Cardiac muscle cell (in vitro differentiated cells and primary cell): ENCODE data around the gene PAPPA2. TPM values are rescaled to one million over a fixed set of nuclear protein-coding genes. Genes with fewer than 3 reads are reported as not detected.
"Not testable (repeated sequence)": the region's sequence is repeated elsewhere in the genome, so short reads cannot be mapped to it uniquely, and the experiment has no call there.

Experiments
- DNase-seq, 2 donors: peaks; one replicate each; pipeline versions ENCODE4 v3.0.0 to v3.0.0-alpha.2; 2010 to 2017; ENCODE audit warnings: low read depth in 1 of 2, low spot score in 1 of 2
- H3K27ac ChIP-seq: fragments of 200-600 bp; sonication (generic); 2 replicates; pipeline ENCODE4 v1.5.1; 2016
- H3K27me3 ChIP-seq: fragments of 200-600 bp; sonication (generic); 2 replicates; pipeline ENCODE4 v1.6.0; 2016; ENCODE audit warnings: control low read depth
- H3K36me3 ChIP-seq: fragments of 200-600 bp; sonication (generic); 2 replicates; pipeline ENCODE4 v1.5.1; 2016; ENCODE audit warnings: control low read depth
- H3K4me1 ChIP-seq: fragments of 200-600 bp; sonication (generic); 2 replicates; pipeline ENCODE4 v1.8.1; 2017; ENCODE audit warnings: low read depth, mild to moderate bottlenecking, mixed run types
- H3K4me3 ChIP-seq: fragments of 200-600 bp; sonication (generic); 2 replicates; pipeline ENCODE4 v1.5.1; 2016; ENCODE audit warnings: mild to moderate bottlenecking
- H3K9me3 ChIP-seq: fragments of 200-600 bp; sonication (generic); 2 replicates; pipeline ENCODE4 v1.5.1; 2017; ENCODE audit warnings: low read depth, mild to moderate bottlenecking, control low read depth
- polyA plus RNA-seq: library from polyadenylated mRNA; unstranded; fragments of >200 nt; fragmentation: Nextera tagmentation; extraction: Ambion mirVana; gene quantifications from 2 replicates; pipeline ENCODE4 v1.2.1, GENCODE V29; 2016
- total RNA-seq: library from RNA; depleted of rRNA; stranded (reverse); fragments of >200 nt; gene quantifications from 2 replicates; pipeline ENCODE4 v1.2.3, GENCODE V29; 2016
- TF ChIP-seq, protein P1 (sequence below): IDR thresholded peaks from 2 replicates; pipeline ENCODE4 v1.5.1; 2012; ENCODE audit warnings: low read depth, mild to moderate bottlenecking, low read length

Gene PAPPA2
- total and polyA plus RNA-seq, 2 experiments from 2014 or later: 1.2 to 2.9 TPM

DNA sequence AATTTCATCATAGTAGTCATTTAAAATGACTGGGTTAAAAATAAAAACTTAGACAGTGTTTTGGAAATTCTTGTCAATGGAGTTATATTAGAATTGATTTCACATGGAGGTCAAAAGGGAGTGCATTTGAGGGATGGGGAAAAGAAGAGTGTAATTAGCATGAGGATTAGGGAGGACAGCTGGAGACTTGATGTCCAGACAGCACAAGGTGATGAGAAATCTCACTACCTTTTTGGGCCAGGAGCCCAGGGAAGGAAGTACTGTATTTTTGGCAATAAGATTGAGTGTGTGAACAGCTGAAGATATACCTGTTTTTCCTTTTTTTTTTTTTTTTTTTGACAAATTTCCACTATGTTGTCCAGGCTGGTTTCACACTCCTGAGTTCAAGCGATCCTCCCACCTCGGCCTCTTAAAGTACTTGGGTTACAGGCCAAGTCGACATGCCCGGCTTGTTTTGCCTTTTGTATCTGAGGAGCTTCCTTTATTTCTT is 163.6 kb downstream of the PAPPA2 start:
- no peaks in the 10 kb centered on the region for H3K27me3 ChIP-seq
- no peaks in the 10 kb centered on the region for H3K9me3 ChIP-seq
- H3K4me3 ChIP-seq: no peak overlapping the region
- no peaks in the 10 kb centered on the region for H3K36me3 ChIP-seq
- DNase-seq: no peak
- H3K4me1 ChIP-seq: no peaks in the 10 kb centered on the region
- TF ChIP-seq, protein P1, sequence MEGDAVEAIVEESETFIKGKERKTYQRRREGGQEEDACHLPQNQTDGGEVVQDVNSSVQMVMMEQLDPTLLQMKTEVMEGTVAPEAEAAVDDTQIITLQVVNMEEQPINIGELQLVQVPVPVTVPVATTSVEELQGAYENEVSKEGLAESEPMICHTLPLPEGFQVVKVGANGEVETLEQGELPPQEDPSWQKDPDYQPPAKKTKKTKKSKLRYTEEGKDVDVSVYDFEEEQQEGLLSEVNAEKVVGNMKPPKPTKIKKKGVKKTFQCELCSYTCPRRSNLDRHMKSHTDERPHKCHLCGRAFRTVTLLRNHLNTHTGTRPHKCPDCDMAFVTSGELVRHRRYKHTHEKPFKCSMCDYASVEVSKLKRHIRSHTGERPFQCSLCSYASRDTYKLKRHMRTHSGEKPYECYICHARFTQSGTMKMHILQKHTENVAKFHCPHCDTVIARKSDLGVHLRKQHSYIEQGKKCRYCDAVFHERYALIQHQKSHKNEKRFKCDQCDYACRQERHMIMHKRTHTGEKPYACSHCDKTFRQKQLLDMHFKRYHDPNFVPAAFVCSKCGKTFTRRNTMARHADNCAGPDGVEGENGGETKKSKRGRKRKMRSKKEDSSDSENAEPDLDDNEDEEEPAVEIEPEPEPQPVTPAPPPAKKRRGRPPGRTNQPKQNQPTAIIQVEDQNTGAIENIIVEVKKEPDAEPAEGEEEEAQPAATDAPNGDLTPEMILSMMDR: no peak
- no peak overlapping the region for H3K27ac ChIP-seq

DNA sequence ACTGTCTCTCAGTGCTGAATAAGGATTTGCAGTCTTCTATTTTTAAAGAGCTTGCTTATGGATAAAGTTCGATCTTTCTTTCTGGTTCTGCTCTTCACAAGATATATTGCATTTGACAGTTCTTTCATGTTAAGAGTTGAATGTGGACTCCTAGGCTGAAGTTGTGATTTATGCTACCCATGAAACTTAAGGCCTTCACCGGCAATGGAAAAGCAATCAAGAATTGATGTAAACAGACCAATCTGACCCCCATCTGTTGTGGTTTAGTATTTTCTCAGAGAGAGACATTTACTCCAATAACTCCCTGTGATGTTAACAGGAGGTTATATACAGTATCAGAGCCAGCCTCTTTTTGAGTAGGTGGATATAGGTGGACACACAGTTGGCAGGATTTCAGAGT is 165.8 kb downstream of the PAPPA2 start:
- Histone ChIP-seq H3K4me3 (no peak overlapping the region), H3K9me3 (no peaks in the 10 kb centered on the region), H3K36me3 (no peaks in the 10 kb centered on the region), H3K4me1 (no peaks in the 10 kb centered on the region), H3K27me3 (no peaks in the 10 kb centered on the region), H3K27ac (no peak overlapping the region)
- TF ChIP-seq, protein P1: no peak
- DNase-seq: no peak

DNA sequence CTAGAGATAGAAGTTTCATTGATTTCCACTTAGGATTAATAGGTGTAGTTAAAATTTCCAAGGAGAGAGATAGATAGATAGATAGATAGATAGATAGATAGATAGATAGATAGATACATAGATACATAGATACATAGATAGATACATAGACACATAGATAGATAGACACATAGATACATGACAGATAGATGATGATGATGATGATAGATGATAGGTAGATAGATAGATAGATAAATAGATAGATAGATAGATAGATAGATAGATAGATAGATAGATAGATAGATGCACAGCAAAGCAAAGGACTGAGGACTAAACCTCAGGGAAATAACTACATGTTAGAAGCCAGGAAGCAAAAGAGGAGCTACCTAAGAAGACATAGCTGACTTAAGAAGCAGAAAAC is 171.8 kb downstream of the PAPPA2 start:
- not testable (repeated sequence) for DNase-seq, H3K4me3 ChIP-seq

DNA sequence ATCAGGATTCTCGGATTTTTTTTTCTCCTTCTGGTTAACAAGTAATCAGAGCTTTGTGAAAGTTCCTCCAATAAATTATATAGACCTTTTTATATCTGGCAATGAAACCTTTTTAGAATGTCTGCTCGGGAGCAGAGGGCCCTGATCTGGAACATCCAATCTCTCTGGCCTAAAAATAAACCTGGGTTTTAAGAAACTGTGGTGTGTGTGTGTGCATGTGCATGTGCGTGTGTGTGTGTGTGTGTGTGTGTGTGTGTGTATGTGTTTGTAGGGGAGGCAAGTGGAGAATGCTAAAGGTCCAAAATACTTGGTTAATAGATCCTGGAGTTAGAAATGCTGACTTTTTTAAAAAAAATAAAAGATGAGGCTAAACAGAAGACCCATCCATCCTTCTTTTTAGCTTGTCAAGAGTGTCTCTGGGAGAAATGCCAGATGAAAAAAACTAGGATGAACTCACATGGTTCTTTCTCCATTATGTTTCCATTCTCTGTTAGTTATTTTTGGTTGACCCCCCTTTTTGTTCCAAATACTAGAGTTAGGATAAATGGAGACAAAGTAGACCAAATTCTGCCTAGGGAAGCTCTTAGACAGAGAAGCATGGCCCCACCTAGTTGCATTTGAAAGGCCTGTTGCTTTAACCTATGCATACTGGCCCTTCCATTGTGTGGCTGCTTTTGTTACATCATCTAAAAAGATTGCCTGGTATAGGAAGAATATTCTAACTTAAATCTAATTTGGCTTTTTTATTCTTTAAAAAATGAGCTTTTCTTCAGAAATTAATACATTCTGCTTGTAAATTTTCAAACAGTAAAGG is 175.9 kb downstream of the PAPPA2 start:
- Histone ChIP-seq H3K4me3 (no peak overlapping the region), H3K36me3 (no peaks in the 10 kb centered on the region), H3K27ac (no peak overlapping the region), H3K27me3 (no peaks in the 10 kb centered on the region), H3K9me3 (no peaks in the 10 kb centered on the region), H3K4me1 (no peaks in the 10 kb centered on the region)
- no peak for DNase-seq
- TF ChIP-seq, protein P1: no peak

More for the DNA sequence above, 171.8 kb downstream of the PAPPA2 start:
- not testable (repeated sequence) for H3K4me1 ChIP-seq, H3K9me3 ChIP-seq, H3K27ac ChIP-seq, H3K36me3 ChIP-seq, H3K27me3 ChIP-seq

DNA sequence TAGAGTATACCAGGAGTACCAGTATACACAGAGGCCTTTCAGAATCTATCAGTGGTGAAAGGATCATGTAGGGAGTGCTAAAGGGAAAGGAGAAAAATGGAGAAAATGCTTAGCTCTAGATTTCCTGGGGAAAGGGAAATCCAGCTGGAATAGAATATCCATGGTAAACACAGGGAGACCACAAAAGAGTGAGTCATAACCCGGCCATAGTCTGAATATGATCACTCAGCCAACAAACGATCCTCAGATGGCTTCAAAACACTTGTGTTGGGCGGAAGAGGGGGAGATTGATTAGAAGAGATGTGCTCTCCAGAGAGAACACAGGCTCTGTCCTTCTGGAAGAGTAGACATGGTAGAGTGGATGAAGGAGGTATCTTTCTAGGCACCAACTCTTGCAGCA is 180.6 kb downstream of the PAPPA2 start:
- DNase-seq: no peak

DNA sequence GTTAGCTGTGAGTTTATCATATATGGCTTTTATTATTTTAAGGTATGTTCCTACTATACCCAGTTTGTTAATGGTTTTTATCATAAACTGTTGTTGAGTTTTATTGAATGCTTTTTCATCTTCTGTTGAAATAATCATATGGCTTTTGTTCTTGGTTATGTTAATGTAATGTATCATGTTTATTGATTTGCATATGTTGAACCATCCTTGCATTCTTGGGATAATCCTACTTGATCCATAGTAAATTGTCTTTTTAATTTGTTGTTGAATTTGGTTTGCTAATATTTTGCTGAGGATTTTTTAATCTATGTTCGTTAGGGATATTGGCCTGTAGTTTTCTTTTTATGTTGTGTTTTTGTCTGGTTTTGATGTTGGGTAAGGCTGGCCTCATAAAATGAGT is 185.6 kb downstream of the PAPPA2 start:
- Histone ChIP-seq H3K9me3 (no peaks in the 10 kb centered on the region), H3K4me1 (no peaks in the 10 kb centered on the region), H3K27ac (no peak overlapping the region), H3K36me3 (no peaks in the 10 kb centered on the region), H3K27me3 (no peaks in the 10 kb centered on the region), H3K4me3 (no peak overlapping the region)
- TF ChIP-seq, protein P1: no peak
- DNase-seq: no peak

More for the DNA sequence above, 180.6 kb downstream of the PAPPA2 start:
- Histone ChIP-seq H3K27ac (no peak overlapping the region), H3K4me3 (no peak overlapping the region), H3K9me3 (no peaks in the 10 kb centered on the region), H3K36me3 (no peaks in the 10 kb centered on the region), H3K4me1 (no peaks in the 10 kb centered on the region), H3K27me3 (no peaks in the 10 kb centered on the region)
- TF ChIP-seq, protein P1: no peak
